GM18511 (cell line): ENCODE results near the gene TMEM38B.
"Not testable (repeated sequence)": the region's sequence is repeated elsewhere in the genome, so short reads cannot be mapped to it uniquely, and the experiment has no call there.

Experiments
- ATAC-seq: cut with Tn5 transposase; IDR thresholded peaks from one replicate; pipeline ENCODE4 v1.9.1; 2021; ENCODE audit warnings: mild to moderate bottlenecking, moderate library complexity; ENCODE audit not compliant: unreplicated experiment

TMEM38B gene

GRCh38 chr9:105714020-105714331 lies 19.6 kb downstream of the TMEM38B start:
- ATAC-seq, result no peak

GRCh38 chr9:105716146-105716545 lies 21.8 kb downstream of the TMEM38B start:
- no peak for ATAC-seq

DNA sequence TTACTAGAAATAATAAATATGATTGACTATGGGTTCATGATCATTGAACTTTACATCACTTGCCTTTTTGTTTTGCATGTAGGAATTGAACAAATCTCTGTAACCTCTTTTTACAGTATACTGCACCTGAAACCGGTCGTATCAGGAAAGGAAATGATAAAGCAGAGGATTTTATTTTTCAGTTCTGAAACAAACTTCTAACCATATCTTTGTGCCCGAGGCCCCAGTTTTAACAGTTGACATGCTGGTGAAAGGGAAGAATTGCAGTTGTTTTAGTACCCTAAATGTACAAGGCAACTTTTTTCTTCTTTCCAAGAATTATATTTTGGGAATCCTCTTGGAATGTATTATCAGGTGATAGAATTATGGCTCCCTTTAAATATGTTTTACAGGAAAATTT lies 27.8 kb downstream of the TMEM38B start:
- no peak for ATAC-seq

DNA sequence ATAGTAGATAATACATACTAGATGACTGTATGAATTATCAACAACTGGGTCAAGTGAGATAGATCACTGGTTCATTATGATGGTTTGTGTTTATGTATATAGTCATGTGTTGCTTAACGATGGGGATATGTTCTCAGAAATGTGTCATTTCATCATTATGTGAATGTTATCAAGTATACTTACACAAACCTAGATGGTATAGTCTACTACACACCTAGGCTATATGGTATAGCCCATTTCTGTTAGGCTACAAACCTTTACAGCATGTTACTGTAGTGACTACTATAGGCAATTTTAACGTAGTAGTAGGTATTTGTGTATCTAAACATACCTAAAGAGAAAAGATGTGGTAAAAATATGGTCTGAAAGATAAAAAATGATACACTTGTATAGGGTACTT lies 31.0 kb downstream of the TMEM38B start:
- no peak for ATAC-seq

GRCh38 chr9:105728230-105728629 lies 33.9 kb downstream of the TMEM38B start:
- ATAC-seq, result not testable (repeated sequence)

DNA sequence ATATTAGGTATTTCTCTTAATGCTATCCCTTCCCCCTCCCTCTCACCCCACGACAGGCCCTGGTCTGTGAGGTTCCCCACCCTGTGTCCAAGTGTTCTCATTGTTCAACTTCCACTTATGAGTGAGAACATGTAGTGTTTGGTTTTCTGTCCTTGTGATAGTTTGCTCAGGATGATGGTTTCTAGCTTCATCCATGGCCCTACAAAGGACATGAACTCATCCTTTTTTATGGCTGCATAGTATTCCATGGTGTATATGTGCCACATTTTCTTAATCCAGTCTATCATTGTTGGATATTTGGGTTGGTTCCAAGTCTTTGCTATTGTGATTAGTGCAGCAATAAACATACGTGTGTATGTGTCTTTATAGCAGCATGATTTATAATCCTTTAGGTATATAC lies 37.1 kb downstream of the TMEM38B start:
- not testable (repeated sequence) for ATAC-seq

- ATAC-seq, result no peak
Observed at GRCh38 chr9:105735366-105735765, 41.0 kb downstream of the TMEM38B start.

DNA sequence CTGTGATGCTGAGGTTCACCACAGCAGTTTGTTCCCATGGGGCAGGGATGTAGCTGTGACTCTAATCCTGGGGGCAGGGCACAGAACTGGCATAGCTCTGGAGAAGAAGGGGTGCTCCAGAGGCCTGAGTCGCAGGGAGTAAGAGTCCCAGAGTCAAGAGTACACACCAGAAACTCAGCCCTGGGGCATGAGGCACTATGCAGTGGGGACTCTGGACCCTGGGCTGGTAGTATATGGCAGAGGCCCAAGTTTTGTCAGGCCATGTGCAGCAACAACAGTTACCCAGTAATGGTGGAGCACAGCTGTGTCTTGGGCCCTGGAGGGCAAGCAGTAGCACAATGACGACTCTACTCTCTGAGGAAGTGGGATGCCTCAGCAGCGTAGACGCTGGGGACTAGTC lies 42.9 kb downstream of the TMEM38B start:
- ATAC-seq, result no peak

DNA sequence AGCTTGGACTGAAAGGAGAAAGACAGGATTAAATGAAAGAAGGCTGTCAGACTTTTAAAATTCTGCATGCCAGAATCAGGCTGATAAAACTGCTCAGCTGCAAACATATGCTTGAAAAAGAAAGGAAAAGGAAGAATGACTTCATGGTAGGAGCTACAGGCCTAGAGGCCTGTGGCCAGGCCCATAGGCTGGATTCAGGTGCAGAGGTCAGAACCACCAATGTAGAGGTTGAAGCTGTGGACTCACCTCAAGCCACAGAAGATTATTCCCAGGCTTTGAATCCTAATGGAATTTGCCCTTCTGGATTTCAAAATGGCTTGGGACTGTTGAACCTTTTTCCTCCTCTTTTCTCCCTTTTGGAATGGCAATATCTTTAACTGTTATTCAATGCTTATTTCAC lies 47.7 kb downstream of the TMEM38B start:
- no peak for ATAC-seq

DNA sequence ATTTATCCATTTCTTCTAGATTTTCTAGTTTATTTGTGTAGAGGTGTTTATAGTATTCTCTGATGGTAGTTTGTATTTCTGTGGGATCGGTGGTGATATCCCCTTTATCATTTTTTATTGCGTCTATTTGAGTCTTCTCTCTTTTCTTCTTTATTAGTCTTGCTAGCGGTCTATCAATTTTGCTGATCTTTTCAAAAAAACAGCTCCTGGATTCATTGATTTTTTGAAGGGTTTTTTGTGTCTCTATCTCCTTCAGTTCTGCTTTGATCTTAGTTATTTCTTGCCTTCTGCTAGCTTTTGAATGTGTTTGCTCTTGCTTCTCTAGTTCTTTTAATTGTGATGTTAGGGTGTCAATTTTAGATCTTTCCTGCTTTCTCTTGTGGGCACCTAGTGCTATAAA lies 53.0 kb downstream of the TMEM38B start:
- not testable (repeated sequence) for ATAC-seq

DNA sequence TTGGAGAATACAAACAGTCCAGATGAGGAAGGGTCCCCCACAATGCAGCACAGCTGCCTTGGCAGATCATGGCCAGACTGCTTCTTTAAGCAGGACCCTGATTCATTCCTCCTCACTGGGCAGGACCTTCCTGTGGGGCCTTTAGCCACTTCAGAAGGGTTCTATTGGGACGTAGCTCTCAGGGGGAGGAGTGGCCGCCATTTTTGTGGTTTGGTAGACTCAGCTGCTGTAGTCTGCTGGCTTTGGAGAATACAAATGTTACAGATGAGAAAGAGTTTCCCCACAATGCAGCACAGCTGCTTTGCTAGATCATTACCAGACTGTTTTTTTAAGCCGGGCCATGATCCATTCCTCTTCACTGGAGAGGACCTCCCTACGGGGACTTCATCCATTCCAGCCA lies 57.4 kb downstream of the TMEM38B start:
- ATAC-seq, result no peak

GRCh38 chr9:105757496-105758251 lies 63.3 kb downstream of the TMEM38B start:
- no peak for ATAC-seq

- no peak for ATAC-seq
Observed at GRCh38 chr9:105760053-105760452, 65.7 kb downstream of the TMEM38B start.

DNA sequence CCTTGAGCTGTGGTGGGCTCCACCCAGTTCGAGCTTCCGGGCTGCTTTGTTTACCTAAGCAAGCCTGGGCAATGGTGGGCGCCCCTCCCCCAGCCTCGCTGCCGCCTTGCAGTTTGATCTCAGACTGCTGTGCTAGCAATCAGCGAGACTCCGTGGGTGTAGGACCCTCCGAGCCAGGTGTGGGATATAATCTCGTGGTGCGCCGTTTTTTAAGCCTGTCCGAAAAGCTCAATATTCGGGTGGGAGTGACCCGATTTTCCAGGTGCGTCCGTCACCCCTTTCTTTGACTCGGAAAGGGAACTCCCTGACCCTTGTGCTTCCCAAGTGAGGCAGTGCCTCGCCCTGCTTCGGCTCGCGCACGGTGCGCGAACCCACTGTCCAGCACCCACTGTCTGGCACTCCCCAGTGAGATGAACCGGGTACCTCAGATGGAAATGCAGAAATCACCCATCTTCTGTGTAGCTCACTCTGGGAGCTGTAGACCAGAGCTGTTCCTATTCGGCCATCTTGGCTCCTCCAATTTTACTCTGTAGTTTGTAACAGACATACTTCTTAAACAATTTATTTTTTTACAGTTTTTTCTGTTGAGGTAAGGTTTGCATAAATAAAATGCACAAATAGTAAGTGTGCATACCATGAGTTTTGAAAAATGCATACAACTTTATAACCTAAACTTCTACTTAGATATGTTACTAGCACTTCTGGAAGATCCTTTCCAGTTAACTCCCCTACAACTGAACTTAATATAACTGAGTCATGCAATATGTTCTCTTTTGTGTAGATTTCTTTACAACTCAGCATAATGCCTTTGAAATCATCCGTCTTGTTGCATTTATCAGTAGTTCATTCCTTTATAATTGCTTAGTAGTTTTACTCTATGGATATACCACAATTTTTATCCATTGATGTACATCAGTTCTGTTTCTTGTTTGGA lies 88.5 kb downstream of the TMEM38B start:
- ATAC-seq, result not testable (repeated sequence)

DNA sequence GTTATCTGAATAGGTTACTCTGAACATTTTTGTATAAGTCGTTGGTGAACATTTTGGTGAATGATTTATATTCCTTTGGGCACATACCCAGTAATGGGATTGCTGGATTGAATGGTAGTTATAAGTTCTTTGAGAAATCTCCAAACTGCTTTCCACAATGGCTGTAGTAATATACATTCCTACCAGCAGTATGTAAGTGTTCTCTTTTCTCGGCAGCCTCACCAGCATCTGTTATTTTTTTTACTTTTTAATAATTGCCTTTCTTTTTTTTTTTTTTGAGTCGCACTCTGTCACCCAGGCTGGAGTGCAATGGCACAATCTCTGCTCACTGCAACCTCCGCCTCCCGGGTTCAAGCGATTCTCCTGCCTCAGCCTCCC lies 89.1 kb downstream of the TMEM38B start:
- ATAC-seq, result not testable (repeated sequence)

GRCh38 chr9:105786796-105787195 lies 92.5 kb downstream of the TMEM38B start:
- not testable (repeated sequence) for ATAC-seq

DNA sequence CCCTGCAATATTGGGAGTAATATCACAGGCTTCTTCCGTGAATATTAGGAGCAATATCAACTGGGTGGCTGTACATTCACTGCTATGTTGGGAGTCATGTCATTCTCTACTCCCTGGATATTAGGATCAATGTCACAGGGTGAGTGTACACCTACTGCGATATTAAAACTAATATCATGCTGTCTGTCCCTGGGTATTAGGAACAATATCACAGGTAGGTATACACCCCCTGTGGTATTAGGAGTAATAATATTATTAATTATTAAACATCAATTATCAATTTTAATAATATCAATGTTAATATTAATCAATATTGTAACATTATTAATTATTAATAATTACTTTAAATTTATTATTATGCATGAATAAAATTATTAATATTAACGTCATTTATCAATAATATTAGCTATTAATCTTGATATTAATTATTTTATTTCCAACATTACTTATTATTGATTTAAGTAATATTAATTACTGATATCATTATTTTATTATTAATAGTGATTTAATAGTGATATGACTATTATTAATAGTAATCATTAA lies 121.9 kb downstream of the TMEM38B start:
- no peak for ATAC-seq

- no peak for ATAC-seq
Observed at GRCh38 chr9:105816981-105817380, 122.6 kb downstream of the TMEM38B start.

GRCh38 chr9:105818903-105819302 lies 124.6 kb downstream of the TMEM38B start:
- no peak for ATAC-seq

- no peak for ATAC-seq
Observed at GRCh38 chr9:105822814-105823213, 128.5 kb downstream of the TMEM38B start.
